GM18907 (cell line): ENCODE measurements around the gene LRRN1.

Experiments
- ATAC-seq: cut with Tn5 transposase; IDR thresholded peaks from one replicate; pipeline ENCODE4 v1.9.1; 2021; ENCODE audit warnings: mild to moderate bottlenecking, moderate library complexity; ENCODE audit not compliant: unreplicated experiment

Gene LRRN1

DNA sequence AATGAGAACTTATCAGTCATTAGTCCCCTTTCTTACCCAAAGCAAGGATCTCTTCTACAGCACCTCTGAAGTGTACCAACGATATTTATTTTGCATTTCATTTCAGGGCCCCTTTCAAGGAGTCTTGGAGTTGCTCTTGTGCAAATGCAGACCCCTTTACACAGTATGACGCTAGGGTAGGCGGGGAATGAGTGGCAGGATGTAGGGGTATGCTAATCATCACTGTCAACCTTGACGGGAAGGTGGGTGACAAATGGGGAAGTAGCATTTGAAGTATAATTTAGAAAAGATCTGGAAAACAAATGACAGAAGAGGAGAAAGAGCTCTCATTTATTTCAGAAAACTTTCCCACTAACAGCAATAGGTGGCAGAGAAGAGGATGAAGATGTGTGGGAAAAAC, 94.4 kb downstream of the LRRN1 start:
- no peak for ATAC-seq
